Lung (tissue), 12 donors: Measurements from ENCODE around the gene EAF1. TPM values are rescaled to one million over a fixed set of nuclear protein-coding genes. Genes with fewer than 3 reads are reported as not detected.

Experiments used
- ATAC-seq: fragments of 200-7000 bp; cut with Tn5 transposase; one replicate; pipeline ENCODE4 v1.9.1; 2020; ENCODE audit warnings: moderate number of reproducible peaks; ENCODE audit not compliant: insufficient read depth, low FRiP score
- DNase-seq, 3 donors: peaks; one replicate each; pipeline ENCODE4 v3.0.0-alpha.2; 2013 to 2017
- H3K27ac ChIP-seq, 2 donors: one replicate each; pipeline ENCODE4 v1.5.1; 2013; ENCODE audit warnings: mild to moderate bottlenecking in 2 of 2, moderate library complexity in 2 of 2, control low read depth in 1 of 2, inconsistent platforms in 1 of 2, low read depth in 1 of 2, low read length in 1 of 2
- H3K27me3 ChIP-seq, 3 donors: one replicate each; pipeline ENCODE4 v1.5.1; 2013; ENCODE audit warnings: low read length in 2 of 3; ENCODE audit not compliant: control insufficient read depth in 3 of 3, insufficient read depth in 3 of 3
- H3K36me3 ChIP-seq, 4 donors: one replicate each; pipeline ENCODE4 v1.5.1; 2013; ENCODE audit warnings: low read length in 4 of 4, mild to moderate bottlenecking in 1 of 4, moderate library complexity in 1 of 4; ENCODE audit not compliant: control insufficient read depth in 4 of 4, insufficient read depth in 4 of 4
- H3K4me1 ChIP-seq, 5 donors: one replicate each; pipeline ENCODE4 v1.5.1; 2013; ENCODE audit warnings: low read length in 5 of 5, mild to moderate bottlenecking in 2 of 5, moderate library complexity in 1 of 5; ENCODE audit not compliant: control insufficient read depth in 5 of 5, insufficient read depth in 5 of 5
- H3K4me3 ChIP-seq: one replicate; pipeline ENCODE4 v1.5.1; 2013; ENCODE audit warnings: mild to moderate bottlenecking, control low read depth, moderate library complexity
- H3K9ac ChIP-seq, 2 donors: one replicate each; pipeline ENCODE4 v1.5.1; 2013; ENCODE audit warnings: low read length in 2 of 2, control low read depth in 1 of 2; ENCODE audit not compliant: insufficient read depth in 1 of 2
- H3K9me3 ChIP-seq, 4 donors: one replicate each; pipeline ENCODE4 v1.5.1; 2013; ENCODE audit warnings: low read length in 3 of 4, mild to moderate bottlenecking in 1 of 4, moderate library complexity in 1 of 4; ENCODE audit not compliant: control insufficient read depth in 4 of 4, insufficient read depth in 3 of 4
- WGBS, 2 donors: extraction: QIAGEN DNeasy Blood & Tissue Kit; methylation state at CpG; one replicate each; pipeline ENCODE4 v1.1.7; 2013; 5-methylcytosine and 5-hydroxymethylcytosine counted together
- polyA plus RNA-seq, 2 donors: library from polyadenylated mRNA; stranded (reverse); fragments of 200-250 nt; gene quantifications; one replicate each; pipeline ENCODE4 v1.2.1, GENCODE V29; 2013
- total RNA-seq, 2 donors: library from RNA; depleted of rRNA in 1 of 2; stranded (reverse); fragments of >200 nt in 1 of 2; gene quantifications; one replicate each; pipeline ENCODE4 v1.2.1, GENCODE V29; 2014 to 2021
- TF ChIP-seq, protein P1 (sequence below): IDR thresholded peaks from 2 replicates; pipeline ENCODE4 v1.5.1; 2012; ENCODE audit warnings: mild to moderate bottlenecking; ENCODE audit errors: control extremely low read depth, extremely low read depth
- donor health status: control.
- donor health status: control.
- donor health status: Bipolar disorder and iron deficiency.
- donor health status: healthy.
- donor health status: DM: yes; HTN: yes; CAD: no.

The EAF1 gene
- total and polyA plus RNA-seq, 4 donors = 5.5 to 25.3 (median 17.0) TPM

DNA sequence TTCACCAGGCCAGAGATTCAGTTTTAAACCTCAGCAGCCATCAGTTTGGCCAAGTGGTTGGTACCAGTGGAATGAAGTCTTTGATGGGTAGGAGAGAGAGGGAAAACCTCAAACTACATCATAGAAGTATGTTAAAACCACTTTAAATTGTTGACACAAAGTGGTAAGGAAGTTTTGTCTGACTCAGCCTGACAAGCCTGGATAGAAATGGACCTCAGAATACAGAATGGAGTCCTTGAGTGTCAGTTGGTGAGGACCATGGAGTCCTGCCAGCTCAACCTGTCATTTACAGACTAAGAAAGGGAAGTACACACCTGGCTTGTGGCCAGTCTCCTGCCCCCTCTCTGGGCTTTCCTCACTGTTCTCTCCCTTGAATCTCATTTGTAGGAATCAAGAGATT lies 12.1 kb downstream of the EAF1 start:
- peaks cover 0 to 6% (median 0%) of the 10 kb centered on the region in 5 donors for H3K4me1 ChIP-seq
- TF ChIP-seq, protein P1, sequence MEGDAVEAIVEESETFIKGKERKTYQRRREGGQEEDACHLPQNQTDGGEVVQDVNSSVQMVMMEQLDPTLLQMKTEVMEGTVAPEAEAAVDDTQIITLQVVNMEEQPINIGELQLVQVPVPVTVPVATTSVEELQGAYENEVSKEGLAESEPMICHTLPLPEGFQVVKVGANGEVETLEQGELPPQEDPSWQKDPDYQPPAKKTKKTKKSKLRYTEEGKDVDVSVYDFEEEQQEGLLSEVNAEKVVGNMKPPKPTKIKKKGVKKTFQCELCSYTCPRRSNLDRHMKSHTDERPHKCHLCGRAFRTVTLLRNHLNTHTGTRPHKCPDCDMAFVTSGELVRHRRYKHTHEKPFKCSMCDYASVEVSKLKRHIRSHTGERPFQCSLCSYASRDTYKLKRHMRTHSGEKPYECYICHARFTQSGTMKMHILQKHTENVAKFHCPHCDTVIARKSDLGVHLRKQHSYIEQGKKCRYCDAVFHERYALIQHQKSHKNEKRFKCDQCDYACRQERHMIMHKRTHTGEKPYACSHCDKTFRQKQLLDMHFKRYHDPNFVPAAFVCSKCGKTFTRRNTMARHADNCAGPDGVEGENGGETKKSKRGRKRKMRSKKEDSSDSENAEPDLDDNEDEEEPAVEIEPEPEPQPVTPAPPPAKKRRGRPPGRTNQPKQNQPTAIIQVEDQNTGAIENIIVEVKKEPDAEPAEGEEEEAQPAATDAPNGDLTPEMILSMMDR = no peak
- H3K9ac ChIP-seq = no peak overlapping the region
- no peaks in the 10 kb centered on the region for H3K9me3 ChIP-seq
- H3K4me3 ChIP-seq = no peak overlapping the region
- H3K27ac ChIP-seq = no peak overlapping the region
- peaks cover 35 to 50% (median 43%) of the 10 kb centered on the region in 4 donors for H3K36me3 ChIP-seq
- H3K27me3 ChIP-seq = no peaks in the 10 kb centered on the region
- ATAC-seq = peak; percentile 14
- no peak for DNase-seq

DNA sequence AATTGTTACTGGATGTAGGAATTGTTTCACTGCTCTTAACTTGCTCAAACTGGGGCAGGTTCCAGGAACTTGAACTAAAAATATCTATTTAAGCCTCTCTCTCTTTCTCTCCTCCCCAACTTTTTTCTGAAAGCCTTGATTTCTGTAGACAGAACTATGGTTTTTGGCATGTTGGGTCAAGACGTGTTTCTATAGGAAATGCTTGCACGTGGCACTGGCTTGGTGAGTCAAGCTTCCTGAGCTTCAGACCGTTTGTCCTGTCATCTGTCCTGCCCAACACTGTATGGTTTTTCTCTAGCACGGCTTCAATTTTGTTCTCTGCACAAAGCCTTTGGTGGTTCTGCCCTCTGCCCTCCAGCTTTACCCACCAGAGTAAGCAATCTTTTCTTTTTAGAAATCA lies 13.5 kb downstream of the EAF1 start:
- ATAC-seq (no peak), DNase-seq (no peak)
- TF ChIP-seq, protein P1 = no peak
- no peak overlapping the region for H3K4me3 ChIP-seq
- no peaks in the 10 kb centered on the region for H3K9me3 ChIP-seq
- peaks cover 29 to 37% (median 33%) of the 10 kb centered on the region in 4 donors for H3K36me3 ChIP-seq
- H3K27ac ChIP-seq = no peak overlapping the region
- H3K9ac ChIP-seq = no peak overlapping the region
- 22 to 57% methylated on average over 4 of the region's 4 CpGs for WGBS, 2 donors
- H3K27me3 ChIP-seq = no peaks in the 10 kb centered on the region
- peaks cover 0 to 6% (median 0%) of the 10 kb centered on the region in 5 donors for H3K4me1 ChIP-seq

DNA sequence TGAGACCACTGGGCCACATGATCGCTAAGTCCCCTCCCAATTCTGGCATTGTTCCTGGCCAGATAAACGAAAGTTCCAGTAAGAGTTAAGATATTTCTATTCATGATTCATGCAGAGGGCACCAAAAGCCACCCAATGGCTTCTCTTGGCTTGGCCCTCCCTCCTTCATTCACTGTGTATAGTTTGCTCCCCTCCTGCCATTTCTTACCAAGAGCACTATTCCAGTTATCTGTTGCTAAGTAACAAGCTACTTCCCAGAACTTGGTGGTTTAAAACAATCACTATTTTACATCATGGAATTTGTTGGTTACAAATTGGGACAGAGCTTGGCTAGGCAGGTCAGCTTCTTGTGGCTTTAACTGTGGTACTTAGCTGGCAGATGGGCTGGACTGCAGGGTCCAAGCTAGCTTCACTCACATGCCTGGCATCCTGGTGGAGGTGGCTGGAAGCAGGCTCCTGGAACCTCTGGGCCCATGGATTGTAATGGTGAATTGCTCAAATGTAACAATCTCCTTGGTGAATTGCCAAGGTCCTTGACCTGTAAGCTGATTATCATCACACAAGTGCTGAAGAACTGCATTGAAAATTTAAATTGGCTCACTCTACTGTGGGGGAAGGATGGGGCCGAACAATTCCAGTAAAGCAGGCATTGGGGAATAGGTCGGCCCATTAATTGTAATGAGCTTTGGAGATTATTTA lies 16.6 kb downstream of the EAF1 start:
- WGBS, 2 donors = 89 to 90% methylated on average over 4 of the region's 4 CpGs
- Histone ChIP-seq H3K4me3 (no peak overlapping the region), H3K27ac (no peak overlapping the region), H3K4me1 (peaks cover 0 to 6% (median 0%) of the 10 kb centered on the region in 5 donors), H3K9ac (no peak overlapping the region), H3K27me3 (no peaks in the 10 kb centered on the region), H3K9me3 (no peaks in the 10 kb centered on the region), H3K36me3 (peaks cover 17 to 21% (median 19%) of the 10 kb centered on the region in 4 donors)
- ATAC-seq = no peak
- TF ChIP-seq, protein P1 = no peak
- peak in 1 of 3 donors; percentile 4 for DNase-seq
